ENCODE data around the gene WAPL.

- TF ChIP-seq, protein P1, sequence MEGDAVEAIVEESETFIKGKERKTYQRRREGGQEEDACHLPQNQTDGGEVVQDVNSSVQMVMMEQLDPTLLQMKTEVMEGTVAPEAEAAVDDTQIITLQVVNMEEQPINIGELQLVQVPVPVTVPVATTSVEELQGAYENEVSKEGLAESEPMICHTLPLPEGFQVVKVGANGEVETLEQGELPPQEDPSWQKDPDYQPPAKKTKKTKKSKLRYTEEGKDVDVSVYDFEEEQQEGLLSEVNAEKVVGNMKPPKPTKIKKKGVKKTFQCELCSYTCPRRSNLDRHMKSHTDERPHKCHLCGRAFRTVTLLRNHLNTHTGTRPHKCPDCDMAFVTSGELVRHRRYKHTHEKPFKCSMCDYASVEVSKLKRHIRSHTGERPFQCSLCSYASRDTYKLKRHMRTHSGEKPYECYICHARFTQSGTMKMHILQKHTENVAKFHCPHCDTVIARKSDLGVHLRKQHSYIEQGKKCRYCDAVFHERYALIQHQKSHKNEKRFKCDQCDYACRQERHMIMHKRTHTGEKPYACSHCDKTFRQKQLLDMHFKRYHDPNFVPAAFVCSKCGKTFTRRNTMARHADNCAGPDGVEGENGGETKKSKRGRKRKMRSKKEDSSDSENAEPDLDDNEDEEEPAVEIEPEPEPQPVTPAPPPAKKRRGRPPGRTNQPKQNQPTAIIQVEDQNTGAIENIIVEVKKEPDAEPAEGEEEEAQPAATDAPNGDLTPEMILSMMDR (IDR thresholded peaks at IDR 0.05; ENCODE audit: low read length): no peak
- no peak for TF ChIP-seq EZH2 (IDR thresholded peaks at IDR 0.05; ENCODE audit: borderline replicate concordance, low read length)
Measured at GRCh38 chr10:86522510-86522855, 891 bp upstream of the WAPL start.
